NOMO-1 treated with dmso at 0.1 percent for 144 hours (cell line): ENCODE results near the gene RPS19.
A peak's percentile ranks its signal among the peaks of the same experiment; 100 is the strongest.

Source experiments
- DNase-seq: peaks from one replicate; lab custom pipeline; 2025; ENCODE audit not compliant: unreplicated experiment; lab: John Stamatoyannopoulos, UW

The RPS19 gene

DNA sequence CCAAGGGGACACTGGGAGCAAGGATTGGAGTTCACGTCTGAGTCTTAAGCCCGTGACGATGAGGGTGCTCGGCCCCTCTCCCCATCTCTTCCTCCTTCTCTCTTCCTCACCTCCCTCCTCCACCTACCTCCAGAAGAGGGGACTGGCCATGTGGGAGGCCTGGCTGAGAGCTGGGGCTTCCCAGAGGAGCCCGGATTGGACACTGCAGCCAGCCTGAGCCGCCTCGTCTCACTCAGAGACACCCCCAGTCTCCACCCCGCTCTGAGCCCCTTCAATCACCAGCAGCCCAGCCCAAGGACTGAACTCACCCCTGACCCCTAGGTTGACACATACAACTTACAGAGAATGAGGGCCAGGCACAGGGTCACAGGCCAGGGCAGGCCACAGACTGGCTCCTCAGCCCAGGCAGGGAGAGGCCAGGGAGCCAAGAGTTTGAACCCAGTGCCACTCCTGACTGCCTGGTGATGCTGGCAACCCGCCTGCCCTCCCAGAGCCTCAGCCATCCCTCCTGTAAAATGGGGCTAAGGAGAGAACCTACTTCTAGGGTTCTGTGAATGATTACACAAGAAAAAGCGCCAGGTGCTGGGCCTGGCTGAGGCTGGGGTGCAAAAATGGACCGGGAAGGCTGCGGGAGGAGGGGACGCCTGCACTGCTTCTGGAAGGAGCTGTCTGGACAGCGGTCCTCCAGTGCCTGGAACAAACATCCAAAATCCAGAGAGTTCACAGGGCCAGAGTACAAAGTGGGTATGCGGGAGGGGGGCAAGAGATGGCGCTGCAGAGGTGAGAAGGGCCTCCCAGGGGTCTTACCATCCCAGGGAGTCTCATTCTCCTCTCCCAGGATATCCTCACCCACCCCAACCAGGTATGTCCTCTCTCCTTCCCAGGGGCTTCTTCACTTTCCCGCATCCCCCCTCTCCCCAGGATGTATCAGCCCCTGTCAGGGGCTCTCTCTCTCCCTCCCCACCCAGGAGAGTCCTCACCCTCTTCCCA, 18.2 kb downstream of the RPS19 start:
- no peak for DNase-seq

DNA sequence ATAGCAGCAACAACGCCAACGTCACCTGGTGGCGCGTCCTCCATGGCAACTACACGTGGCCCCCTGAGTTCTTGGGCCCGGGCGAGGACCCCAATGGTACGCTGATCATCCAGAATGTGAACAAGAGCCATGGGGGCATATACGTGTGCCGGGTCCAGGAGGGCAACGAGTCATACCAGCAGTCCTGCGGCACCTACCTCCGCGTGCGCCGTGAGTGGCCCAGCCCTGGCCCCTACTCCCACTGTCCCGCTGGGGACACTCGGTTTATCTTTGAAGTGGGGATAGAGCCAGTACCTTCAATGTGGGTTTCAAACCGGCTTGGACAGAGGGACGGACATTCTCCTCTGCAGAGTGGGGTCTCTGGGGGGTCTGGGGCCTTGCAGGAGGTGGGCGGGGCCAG, 19.0 kb downstream of the RPS19 start:
- no peak for DNase-seq

DNA sequence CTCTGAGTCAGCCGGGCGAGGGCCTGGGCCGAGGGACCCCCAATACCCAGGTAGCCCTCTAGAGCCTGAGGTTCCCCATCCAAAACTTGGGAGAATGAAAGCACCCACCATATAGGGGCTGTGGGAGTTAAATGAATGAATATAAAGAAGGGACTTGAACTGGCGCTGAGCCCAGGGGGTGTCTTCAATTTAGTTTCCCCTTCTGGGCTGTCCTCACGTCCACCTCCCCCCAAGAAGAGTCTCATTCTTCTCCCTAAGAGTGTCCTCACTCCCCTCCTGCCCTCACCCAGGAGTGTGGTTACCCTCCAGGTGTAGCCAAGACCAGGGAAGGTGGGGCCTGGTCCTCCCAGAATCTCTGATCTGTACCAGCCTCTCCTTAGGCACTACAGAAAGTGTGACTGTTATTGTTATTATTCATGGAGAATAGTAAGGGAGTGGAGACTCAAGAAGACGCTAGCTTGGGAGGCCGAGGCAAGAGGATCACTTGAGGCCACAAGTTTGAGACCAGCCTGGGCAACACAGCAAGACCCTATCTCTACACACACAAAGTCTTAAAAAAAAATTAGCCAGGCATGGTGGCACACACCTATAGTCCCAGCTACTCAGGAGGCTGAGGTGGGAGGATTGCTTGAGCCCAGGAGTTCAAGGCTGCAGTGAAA, 19.7 kb downstream of the RPS19 start:
- DNase-seq = no peak

DNA sequence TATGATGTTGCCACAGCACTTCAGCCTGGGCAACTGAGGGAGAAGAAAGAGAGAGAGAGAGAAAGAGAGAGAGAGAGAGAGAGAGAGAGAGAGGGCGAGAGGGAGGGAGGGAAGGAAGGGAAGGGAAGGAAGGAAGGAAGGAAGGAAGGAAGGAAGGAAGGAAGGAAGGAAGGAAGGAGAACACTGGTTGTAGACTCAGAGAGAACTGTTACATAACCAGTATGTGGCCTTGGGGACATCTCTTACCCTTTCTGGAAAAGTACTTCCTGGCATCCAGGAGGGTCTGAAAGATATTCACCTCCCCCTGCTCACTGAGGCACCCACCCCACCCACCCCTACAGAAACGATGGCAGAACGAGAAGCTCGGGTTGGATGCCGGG, 20.3 kb downstream of the RPS19 start:
- DNase-seq = no peak

DNA sequence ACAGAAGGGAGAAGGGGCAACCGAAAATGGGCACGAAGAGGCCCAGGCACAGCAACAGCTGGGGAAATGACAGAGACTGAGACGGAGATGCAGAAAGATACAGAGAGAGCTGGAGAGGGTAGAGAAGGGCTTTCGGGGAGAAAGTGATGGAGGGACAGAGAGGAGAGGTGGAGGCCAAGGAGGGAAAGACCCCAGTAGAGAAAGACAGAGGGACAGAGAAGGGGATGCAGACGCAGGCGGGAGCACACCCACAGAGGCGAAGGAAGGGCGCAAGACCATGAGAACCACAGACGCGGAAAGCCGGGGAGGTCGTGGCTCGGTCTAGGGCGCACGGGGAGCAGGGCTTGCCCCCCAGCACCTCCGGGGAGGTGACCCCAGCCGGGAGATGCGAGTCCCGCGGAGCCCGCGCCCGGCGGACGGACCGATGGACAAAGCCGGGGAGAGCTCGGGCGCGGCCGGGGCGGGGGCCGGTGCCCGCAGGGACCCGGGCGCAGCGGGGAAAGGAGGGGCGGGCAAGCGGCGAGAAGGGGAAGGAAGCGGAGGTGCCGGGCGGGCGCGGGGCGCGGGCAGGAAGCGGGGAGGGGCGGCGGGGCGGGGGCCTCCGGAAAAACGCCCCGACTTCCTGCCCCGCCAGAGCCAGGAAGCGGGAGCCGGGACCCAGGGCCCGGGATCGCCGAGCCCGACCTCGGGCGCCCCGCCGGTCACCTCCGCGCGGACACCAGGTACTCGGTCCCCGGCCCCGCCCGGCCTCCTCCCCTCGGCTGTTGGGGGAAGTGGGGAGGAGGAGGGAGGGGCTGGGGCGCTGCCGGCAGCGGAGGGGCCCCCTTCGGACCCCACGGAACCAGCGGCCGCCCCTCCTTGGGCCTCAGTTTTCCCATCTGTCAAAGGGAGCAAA, 22.8 kb downstream of the RPS19 start, which contains the start of gene ARHGEF1:
Gene ARHGEF1, plus strand, starts transcription at position 617 of the 895 bp plus-strand sequence. CDS start 4,899 bp downstream, outside the sequence.
- peak; percentile 70 for DNase-seq

DNA sequence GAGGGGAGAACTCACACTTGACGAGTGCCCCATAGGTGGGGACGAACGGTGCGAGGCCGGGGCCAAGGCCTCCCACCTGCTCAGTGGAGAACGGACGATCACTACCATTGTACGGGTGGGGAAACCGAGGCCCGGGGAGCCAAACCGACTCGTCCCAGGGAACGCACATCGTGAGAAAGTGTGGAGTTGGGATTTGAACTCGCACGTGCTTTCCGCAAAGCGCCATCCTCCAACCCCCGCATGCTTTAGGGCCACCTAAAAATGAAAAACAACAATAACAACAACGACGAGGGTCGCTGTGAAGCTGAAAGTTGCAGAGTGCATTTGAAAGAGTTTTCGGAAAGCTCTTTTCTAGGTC, 23.4 kb downstream of the RPS19 start:
- no peak for DNase-seq

DNA sequence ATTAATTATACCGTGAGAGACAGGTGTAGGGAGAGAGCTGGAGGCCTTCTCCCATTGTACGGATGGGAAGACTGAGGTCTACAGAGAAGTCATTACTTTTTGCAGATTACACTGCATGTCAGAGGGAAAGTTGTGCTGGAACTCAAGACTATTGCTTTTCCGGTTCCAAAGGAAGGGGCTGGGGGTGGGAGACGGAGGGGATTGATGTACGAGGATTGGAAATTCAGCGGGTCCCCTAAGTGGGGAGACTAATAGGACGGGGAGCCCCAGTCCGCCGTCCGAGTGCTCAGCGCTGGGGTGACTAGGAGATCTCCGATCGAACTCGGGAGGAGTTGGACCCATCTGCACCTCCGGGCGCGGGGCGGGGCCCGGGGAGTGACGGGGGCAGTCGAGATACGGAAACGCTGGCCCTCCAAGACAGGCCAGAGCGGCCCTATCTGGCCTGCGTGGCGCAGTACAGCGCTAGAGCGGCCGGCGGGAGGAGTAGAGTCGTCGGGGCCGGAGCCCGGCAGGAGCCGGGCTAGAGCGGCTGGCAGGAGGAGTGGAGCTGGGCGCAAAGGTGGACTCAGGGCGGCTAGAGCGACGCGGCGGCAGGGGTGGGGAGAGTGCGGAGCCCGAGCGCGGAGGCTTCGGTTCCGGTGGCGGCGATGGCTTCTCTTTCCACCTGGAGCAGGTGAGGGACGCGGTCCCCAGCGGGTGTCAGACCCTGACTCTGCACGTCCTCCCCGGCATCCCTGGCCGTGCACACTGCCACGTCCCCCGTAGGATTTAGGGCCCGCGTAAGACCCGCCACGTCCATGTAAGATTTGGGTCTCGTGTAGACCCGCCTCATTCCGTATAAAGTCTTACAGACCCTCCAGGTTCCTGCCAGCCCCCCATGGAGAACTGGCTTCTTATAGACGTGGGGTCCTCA, 24.0 kb downstream of the RPS19 start:
- DNase-seq = peak; percentile 98

DNA sequence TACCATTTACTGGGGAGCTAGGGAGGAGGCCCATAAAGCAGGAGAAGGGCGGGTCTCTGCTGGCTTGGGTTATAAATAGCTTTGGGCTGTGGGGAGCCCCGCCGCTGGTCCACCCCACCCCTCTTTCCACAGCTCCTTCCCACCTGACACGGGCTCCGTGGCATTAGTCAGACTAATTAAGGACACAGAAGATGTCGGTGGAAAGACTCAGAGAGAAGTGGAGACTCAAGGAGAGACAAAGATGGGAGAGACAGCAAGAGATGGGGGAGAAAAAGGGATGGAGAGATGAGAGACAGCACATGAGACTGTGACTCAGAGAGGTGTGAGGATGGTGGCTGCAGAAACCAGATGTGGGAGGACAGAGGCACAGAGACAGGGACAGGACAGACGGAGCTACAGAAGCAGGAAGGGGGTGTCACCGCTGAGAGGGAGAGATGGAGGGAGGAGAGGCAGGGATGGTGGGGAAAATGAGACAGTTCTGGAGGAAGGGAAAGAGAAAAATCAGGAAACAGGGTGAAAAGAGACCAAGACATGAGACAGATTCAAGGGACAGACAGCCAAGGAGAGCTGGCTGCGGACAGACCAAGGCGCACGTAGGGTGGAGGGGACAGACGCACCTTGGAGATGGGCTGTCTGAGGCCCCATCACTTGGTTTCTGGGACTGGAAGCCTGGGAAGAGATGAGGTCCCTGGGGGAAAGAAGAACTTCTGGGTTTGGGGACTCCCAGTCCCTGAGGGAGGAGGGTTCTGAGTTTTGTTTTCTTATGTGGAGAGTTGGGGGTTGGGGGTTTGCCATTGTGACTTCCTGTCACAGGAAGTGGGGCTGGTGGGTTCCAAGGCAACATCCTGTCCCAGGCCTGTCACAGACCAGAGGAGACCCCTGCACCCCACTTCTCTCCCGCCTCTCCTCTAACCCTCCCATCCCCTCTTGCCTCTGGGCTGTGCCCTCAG, 27.0 kb downstream of the RPS19 start:
- DNase-seq = no peak

DNA sequence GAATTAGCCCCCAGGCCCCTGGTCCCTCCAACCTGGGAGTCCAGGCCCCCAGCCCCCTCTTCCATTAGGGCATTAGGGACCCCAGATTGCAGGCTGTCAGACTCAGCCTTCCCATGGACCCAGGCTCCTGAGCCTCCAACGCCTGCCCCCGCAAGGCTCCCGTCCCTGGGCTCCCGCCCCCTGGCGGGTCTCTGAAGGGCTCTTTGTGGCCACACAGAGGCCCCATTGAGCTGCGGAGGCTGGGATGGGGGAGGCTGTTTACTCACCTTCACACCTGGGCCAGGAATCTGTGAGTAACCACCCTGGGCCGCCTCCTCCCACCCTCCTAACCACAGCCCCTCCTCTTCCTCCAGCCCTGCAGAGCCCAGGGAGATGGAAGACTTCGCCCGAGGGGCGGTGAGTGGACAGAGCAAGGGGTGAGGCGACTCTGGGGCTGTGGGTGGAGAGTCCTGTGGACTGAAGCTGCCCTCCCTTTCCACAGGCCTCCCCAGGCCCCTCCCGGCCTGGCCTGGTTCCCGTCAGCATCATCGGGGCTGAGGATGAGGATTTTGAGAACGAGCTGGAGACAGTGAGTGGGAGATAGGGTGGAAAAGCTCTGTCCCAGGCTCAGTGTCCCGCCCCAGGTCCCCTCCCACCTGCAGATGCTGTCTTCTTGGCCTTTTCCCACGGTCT, 27.8 kb downstream of the RPS19 start:
- no peak for DNase-seq

DNA sequence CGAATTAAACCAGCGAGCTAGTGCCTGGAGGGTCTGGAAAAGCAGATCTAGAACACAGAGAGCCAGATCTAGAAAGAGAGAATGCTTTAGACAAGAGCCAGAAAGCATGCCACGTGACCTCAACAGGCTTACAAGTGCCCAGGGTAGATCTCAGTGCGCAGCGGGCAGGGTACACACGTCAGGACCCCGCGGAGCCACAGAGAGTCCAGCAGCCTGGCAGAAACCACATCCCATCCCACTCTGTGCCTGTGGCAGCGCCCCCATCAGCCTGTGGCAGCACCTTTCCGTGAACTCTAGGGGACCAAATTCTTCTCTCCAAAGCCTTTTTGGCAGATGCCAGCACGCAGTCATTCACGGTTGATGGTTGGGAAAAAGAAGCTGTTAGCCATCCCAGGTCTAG, 28.9 kb downstream of the RPS19 start:
- no peak for DNase-seq

DNA sequence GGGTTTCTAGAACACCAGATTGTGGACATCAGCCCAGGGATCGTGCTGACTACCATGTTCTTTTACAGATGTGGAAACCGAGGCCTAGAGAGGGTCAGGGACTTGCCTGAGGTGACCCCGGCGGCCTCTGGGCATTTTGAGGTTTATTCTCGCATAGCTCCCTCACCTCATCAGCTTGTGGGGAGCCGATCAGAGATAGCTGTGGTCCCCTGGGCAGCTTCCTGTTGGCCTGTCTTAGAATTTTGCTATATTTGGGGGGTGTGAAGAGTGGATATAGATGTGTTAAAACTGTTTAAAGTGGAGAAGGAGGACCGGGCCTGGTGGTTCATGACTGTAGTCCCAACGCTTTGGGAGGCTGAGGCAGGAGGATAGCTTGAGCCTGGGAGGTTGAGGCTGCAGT, 29.8 kb downstream of the RPS19 start:
- DNase-seq = no peak

DNA sequence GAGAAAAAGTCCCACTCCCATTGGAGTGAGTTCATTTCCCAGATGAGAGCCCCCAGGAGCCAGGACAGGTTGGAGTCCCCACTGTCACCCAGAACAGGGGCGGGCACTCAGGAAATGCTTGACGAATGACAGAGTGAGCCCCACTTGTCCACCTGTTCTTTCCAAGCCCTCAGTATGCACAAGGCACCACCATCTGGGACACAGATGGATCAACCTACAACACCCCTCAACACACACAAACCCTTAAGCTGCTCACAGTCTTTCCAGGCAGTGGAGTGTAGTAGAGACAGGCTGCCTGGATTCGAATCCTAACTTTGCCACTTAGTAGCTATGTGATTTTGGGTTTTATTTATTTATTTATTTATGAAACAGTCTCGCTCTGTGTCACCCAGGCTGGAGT, 30.9 kb downstream of the RPS19 start:
- no peak for DNase-seq

DNA sequence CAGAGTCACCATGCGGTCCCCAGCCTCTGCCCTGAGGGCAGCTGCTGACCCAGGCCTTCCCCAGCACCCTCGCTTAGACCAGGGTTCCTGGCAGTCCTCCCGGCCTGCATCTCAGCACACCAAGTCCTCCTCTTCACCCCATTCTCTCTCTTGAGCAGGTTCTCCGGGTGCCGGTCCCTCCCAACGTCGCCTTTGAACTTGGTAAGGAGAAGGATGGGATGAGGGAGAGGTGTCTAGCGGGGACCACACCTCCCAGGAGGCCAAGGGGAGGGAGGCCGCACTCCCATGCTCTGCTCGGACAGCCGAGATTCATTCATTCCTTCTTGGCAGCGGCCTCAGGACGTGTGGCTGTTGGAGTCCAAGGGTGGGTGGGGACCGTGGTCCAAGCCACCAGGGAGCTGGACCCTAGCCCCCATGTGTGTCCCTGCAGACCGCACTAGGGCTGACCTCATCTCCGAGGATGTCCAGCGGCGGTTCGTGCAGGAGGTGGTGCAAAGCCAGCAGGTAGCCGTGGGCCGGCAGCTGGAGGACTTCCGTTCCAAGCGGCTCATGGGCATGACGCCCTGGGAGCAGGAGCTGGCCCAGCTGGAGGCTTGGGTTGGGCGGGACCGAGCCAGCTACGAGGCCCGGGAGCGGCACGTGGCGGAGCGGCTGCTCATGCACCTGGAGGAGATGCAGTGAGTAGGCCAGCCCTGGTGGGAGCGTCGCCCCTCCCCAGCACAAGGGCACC, 32.3 kb downstream of the RPS19 start:
- no peak for DNase-seq

DNA sequence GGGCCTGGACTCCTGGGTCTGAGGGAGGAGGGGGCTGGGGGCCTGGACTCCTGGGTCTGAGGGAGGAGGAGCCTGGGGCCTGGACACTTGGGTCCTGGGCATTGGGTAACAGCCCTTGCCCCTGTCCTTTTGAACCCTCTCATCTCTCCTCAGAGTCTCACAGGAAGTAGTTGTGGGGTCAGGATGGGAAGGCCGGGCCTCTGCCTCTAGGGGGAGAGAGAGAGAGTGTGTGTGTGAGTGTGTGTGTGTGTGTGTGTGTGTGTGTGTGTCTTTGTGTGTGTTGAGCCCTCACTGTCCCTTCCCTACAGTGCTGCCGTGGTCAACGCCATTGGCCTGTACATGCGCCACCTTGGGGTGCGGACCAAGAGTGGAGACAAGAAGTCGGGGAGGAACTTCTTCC, 33.8 kb downstream of the RPS19 start:
- no peak for DNase-seq

DNA sequence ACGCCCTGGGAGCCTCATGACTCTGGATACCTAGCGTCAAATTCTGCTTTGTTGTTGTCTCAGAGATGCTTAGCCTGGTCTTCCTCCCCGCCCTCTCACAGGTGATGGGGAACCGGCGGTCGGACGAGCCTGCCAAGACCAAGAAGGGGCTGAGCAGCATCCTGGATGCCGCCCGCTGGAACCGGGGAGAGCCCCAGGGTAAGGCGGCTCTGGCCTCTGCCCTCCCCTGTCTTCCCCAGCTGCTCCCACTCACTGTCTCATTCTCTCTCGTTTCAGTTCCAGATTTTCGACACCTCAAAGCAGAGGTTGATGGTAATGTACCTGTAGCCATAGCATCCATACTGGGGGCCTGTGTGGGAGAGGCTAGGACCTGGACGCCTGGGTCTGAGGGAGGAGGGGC, 34.3 kb downstream of the RPS19 start:
- no peak for DNase-seq

DNA sequence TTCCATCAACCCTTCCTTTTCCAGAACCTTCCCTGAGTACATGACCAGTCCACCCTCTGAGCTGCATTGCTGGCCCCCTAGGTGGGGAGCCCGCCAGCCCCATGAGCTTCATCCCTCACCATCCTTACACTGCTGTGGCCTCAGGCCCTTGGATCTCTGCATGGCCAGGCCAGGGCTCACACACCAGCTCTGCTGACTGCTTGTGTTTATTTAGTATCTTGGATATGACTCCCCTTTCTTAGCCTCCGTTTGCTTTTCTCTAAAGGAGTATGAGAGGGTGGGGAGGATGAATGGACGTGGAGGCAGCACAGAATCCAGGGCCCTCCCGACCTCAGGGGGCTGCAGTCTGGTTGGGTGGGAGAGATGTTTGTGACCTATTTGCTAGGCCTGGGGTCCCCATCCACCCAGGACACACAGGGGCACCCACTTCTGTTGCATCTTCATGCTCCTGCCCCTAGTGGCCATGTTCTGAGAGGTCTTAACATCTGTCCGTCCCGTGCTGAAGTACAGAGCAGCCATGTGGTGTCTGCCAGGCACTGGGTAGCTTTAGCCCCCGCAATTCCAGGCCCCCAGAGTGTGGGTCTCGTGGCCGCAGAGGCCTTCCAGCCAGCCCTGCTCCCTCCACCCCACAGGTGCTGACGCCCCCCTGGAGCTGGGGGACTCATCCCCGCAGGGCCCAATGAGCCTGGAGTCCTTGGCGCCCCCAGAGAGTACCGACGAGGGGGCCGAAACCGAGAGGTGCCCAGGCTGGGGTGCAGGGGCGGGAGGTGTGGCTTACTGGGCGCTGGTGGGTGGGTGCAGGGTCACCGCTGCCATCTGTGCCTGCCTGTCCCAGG, 35.9 kb downstream of the RPS19 start:
- no peak for DNase-seq

DNA sequence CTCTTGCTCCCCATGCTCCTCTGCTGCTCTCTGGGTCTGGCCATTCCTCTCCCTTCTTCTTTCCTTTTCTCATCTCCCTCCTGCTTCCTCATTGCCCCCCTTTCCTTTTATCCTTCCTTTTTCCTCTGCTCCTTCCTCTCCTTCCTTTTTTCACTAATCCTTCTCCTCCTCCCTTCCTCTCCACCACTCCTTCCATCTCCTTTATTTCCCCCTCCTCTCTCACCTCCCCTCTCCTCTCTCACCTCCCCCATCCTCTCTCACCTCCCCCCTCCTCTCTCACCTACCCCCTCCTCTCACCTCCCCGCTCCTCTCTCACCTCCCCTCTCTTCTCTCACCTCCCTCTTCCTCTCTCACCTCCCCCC, 36.5 kb downstream of the RPS19 start:
- no peak for DNase-seq
